Lung (tissue), 12 donors: ENCODE results near the gene FGFR2. TPM values are rescaled to one million over a fixed set of nuclear protein-coding genes. Genes with fewer than 3 reads are reported as not detected.

Source experiments
- ATAC-seq: fragments of 200-7000 bp; cut with Tn5 transposase; one replicate; pipeline ENCODE4 v1.9.1; 2020; ENCODE audit warnings: moderate number of reproducible peaks; ENCODE audit not compliant: insufficient read depth, low FRiP score
- DNase-seq, 3 donors: peaks; one replicate each; pipeline ENCODE4 v3.0.0-alpha.2; 2013 to 2017
- H3K27ac ChIP-seq, 2 donors: one replicate each; pipeline ENCODE4 v1.5.1; 2013; ENCODE audit warnings: mild to moderate bottlenecking in 2 of 2, moderate library complexity in 2 of 2, control low read depth in 1 of 2, inconsistent platforms in 1 of 2, low read depth in 1 of 2, low read length in 1 of 2
- H3K27me3 ChIP-seq, 3 donors: one replicate each; pipeline ENCODE4 v1.5.1; 2013; ENCODE audit warnings: low read length in 2 of 3; ENCODE audit not compliant: control insufficient read depth in 3 of 3, insufficient read depth in 3 of 3
- H3K36me3 ChIP-seq, 4 donors: one replicate each; pipeline ENCODE4 v1.5.1; 2013; ENCODE audit warnings: low read length in 4 of 4, mild to moderate bottlenecking in 1 of 4, moderate library complexity in 1 of 4; ENCODE audit not compliant: control insufficient read depth in 4 of 4, insufficient read depth in 4 of 4
- H3K4me1 ChIP-seq, 5 donors: one replicate each; pipeline ENCODE4 v1.5.1; 2013; ENCODE audit warnings: low read length in 5 of 5, mild to moderate bottlenecking in 2 of 5, moderate library complexity in 1 of 5; ENCODE audit not compliant: control insufficient read depth in 5 of 5, insufficient read depth in 5 of 5
- H3K4me3 ChIP-seq: one replicate; pipeline ENCODE4 v1.5.1; 2013; ENCODE audit warnings: mild to moderate bottlenecking, control low read depth, moderate library complexity
- H3K9ac ChIP-seq, 2 donors: one replicate each; pipeline ENCODE4 v1.5.1; 2013; ENCODE audit warnings: low read length in 2 of 2, control low read depth in 1 of 2; ENCODE audit not compliant: insufficient read depth in 1 of 2
- H3K9me3 ChIP-seq, 4 donors: one replicate each; pipeline ENCODE4 v1.5.1; 2013; ENCODE audit warnings: low read length in 3 of 4, mild to moderate bottlenecking in 1 of 4, moderate library complexity in 1 of 4; ENCODE audit not compliant: control insufficient read depth in 4 of 4, insufficient read depth in 3 of 4
- CTCF ChIP-seq: IDR thresholded peaks from 2 replicates; pipeline ENCODE4 v1.5.1; 2012; ENCODE audit warnings: mild to moderate bottlenecking; ENCODE audit errors: control extremely low read depth, extremely low read depth
- WGBS, 2 donors: extraction: QIAGEN DNeasy Blood & Tissue Kit; methylation state at CpG; one replicate each; pipeline ENCODE4 v1.1.7; 2013; 5-methylcytosine and 5-hydroxymethylcytosine counted together
- polyA plus RNA-seq, 2 donors: library from polyadenylated mRNA; stranded (reverse); fragments of 200-250 nt; gene quantifications; one replicate each; pipeline ENCODE4 v1.2.1, GENCODE V29; 2013
- total RNA-seq, 2 donors: library from RNA; depleted of rRNA in 1 of 2; stranded (reverse); fragments of >200 nt in 1 of 2; gene quantifications; one replicate each; pipeline ENCODE4 v1.2.1, GENCODE V29; 2014 to 2021
- donor health status: control.
- donor health status: control.
- donor health status: Bipolar disorder and iron deficiency.
- donor health status: healthy.
- donor health status: DM: yes; HTN: yes; CAD: no.

The FGFR2 gene
- total and polyA plus RNA-seq, 4 donors = 11.4 to 230 (median 41.7) TPM

GRCh38 chr10:121461307-121461706 is 136.9 kb downstream of the FGFR2 start:
- Histone ChIP-seq H3K9me3 (no peaks in the 10 kb centered on the region), H3K36me3 (no peaks in the 10 kb centered on the region), H3K4me3 (no peak overlapping the region), H3K27me3 (no peaks in the 10 kb centered on the region), H3K9ac (no peak overlapping the region), H3K27ac (no peak overlapping the region), H3K4me1 (no peaks in the 10 kb centered on the region)
- ATAC-seq = no peak
- no peak for TF ChIP-seq CTCF
- WGBS, 2 donors = 86 to 92% methylated on average over 5 of the region's 5 CpGs
- DNase-seq = no peak

GRCh38 chr10:121460733-121461132 is 137.5 kb downstream of the FGFR2 start:
- no peak overlapping the region for H3K4me3 ChIP-seq
- no peaks in the 10 kb centered on the region for H3K36me3 ChIP-seq
- H3K4me1 ChIP-seq = no peaks in the 10 kb centered on the region
- no peaks in the 10 kb centered on the region for H3K9me3 ChIP-seq
- H3K27me3 ChIP-seq = no peaks in the 10 kb centered on the region
- no peak overlapping the region for H3K9ac ChIP-seq
- no peak for TF ChIP-seq CTCF
- no peak for ATAC-seq
- WGBS, 2 donors = 91 to 94% methylated on average over 3 of the region's 3 CpGs
- no peak for DNase-seq
- H3K27ac ChIP-seq = no peak overlapping the region

- 74 to 78% methylated on average over 17 of the region's 17 CpGs for WGBS, 2 donors
- Histone ChIP-seq H3K27me3 (no peaks in the 10 kb centered on the region), H3K36me3 (no peaks in the 10 kb centered on the region), H3K27ac (no peak overlapping the region), H3K4me1 (no peaks in the 10 kb centered on the region), H3K9ac (no peak overlapping the region), H3K9me3 (no peaks in the 10 kb centered on the region), H3K4me3 (no peak overlapping the region)
- no peak for DNase-seq
- no peak for ATAC-seq
- TF ChIP-seq CTCF = no peak
Measured at GRCh38 chr10:121459622-121460453, 138.4 kb downstream of the FGFR2 start.

- no peak for DNase-seq
- WGBS, 2 donors = 94 to 95% methylated on average over 6 of the region's 6 CpGs
- H3K27ac ChIP-seq = no peak overlapping the region
- H3K9me3 ChIP-seq = no peaks in the 10 kb centered on the region
- no peaks in the 10 kb centered on the region for H3K27me3 ChIP-seq
- H3K4me1 ChIP-seq = no peaks in the 10 kb centered on the region
- no peaks in the 10 kb centered on the region for H3K36me3 ChIP-seq
- TF ChIP-seq CTCF = no peak
- no peak overlapping the region for H3K4me3 ChIP-seq
- no peak for ATAC-seq
- H3K9ac ChIP-seq = no peak overlapping the region
Measured at GRCh38 chr10:121459279-121459621, 139.0 kb downstream of the FGFR2 start.
